ENCODE data around the gene XXYLT1.

The XXYLT1 gene

DNA sequence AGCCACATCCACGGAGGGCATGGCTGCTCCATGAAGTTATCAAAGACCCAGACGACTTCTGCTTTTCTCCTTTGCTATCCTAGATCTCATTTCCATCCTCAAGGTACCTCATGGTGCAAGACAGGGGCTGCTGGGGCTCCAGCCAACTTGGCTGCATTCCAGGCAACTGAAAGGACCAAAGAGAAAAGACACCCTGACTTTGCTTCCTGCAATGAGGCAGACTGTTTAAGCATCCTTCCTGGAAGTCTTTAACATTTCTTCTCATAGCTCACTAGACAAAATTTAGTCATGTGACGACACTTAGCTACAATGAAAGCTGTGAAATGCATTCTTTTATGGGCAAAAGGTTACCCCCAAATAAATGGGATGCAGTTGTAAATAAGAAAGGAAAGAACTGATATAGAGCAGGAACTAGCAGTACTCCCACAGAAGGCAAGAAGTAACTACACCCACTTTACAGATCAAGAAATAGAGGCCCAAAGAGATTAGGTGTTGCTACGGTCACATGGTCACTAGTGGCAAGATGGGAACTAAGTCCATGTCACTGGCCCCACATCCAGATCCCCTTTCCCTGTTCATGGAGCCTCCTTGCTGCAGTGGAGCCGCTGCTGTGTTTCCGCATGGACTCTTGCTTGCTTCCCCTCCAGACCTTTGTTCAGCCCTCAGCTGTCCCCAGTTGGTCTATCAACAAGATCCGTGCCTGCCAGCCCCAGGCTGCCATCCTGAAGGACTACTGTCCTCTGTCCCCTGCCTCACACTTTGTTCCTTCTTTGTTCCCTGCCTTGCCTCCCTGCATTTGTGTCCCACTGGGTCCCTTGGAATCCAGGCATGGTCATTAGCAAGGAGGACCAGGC lies 107.0 kb downstream of the XXYLT1 start:
- H3K9me3 ChIP-seq (ENCODE audit: insufficient read depth, low read length): no peaks in the 10 kb centered on the region
- no peaks in the 10 kb centered on the region for H3K36me3 ChIP-seq (ENCODE audit: low read length)
- 0 out of 2 replicates have a peak, but pooled peaks cover 3% of the 10 kb centered on the region for H4K20me1 ChIP-seq (ENCODE audit: low read depth, low read length)
- H3K4me3 ChIP-seq (ENCODE audit: insufficient read depth, low read length, poor library complexity, severe bottlenecking): no peak overlapping the region
- H3K79me2 ChIP-seq (ENCODE audit: insufficient read depth, low read length): no peaks in the 10 kb centered on the region
- H3K27ac ChIP-seq (ENCODE audit: low read depth, low read length): no peak overlapping the region
- TF ChIP-seq EZH2phosphoT487 (conservative IDR thresholded peaks at IDR 0.05; ENCODE audit: low read length): no peak
- TF ChIP-seq, protein P1, sequence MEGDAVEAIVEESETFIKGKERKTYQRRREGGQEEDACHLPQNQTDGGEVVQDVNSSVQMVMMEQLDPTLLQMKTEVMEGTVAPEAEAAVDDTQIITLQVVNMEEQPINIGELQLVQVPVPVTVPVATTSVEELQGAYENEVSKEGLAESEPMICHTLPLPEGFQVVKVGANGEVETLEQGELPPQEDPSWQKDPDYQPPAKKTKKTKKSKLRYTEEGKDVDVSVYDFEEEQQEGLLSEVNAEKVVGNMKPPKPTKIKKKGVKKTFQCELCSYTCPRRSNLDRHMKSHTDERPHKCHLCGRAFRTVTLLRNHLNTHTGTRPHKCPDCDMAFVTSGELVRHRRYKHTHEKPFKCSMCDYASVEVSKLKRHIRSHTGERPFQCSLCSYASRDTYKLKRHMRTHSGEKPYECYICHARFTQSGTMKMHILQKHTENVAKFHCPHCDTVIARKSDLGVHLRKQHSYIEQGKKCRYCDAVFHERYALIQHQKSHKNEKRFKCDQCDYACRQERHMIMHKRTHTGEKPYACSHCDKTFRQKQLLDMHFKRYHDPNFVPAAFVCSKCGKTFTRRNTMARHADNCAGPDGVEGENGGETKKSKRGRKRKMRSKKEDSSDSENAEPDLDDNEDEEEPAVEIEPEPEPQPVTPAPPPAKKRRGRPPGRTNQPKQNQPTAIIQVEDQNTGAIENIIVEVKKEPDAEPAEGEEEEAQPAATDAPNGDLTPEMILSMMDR (IDR thresholded peaks at IDR 0.05; ENCODE audit: insufficient read depth, low read length, poor library complexity, severe bottlenecking): no peak
- H3K27me3 ChIP-seq (ENCODE audit: low read length): no peaks in the 10 kb centered on the region
- H3F3A ChIP-seq (ENCODE audit: insufficient read depth): no peaks in the 10 kb centered on the region
- no peak overlapping the region for H2AFZ ChIP-seq (ENCODE audit: low read depth, low read length, severe bottlenecking)
- no peaks in the 10 kb centered on the region for H3K9me2 ChIP-seq (replicated peaks; ENCODE audit: insufficient read depth, low read length)
- H3K9ac ChIP-seq (ENCODE audit: low read length): no peak overlapping the region
- no peak overlapping the region for H3K4me2 ChIP-seq (ENCODE audit: low read depth, low read length, poor library complexity, severe bottlenecking)

DNA sequence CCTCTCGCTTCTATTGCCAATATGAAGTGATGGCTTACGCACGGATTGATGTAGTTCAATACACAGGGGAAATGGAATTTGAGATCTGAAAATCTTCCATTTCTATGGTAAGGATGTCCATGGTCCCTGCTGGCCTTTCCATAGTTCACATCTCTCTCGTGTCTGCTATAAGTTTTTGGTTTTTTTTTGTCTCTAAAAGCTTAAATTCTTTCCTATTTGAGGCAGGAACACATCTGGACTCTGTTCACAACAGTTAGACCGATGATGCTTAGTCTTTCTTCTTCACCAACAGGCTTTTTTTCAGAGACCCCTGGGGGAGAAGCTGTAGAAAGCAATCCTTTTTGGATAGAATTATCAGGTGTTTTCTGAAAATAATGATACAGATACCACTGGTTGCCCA lies 108.1 kb downstream of the XXYLT1 start:
- H3K27me3 ChIP-seq (ENCODE audit: low read length): no peaks in the 10 kb centered on the region
- no peaks in the 10 kb centered on the region for H3K79me2 ChIP-seq (ENCODE audit: insufficient read depth, low read length)
- no peaks in the 10 kb centered on the region for H3K36me3 ChIP-seq (ENCODE audit: low read length)
- H4K20me1 ChIP-seq (ENCODE audit: low read depth, low read length): 0 out of 2 replicates have a peak, but pooled peaks cover 3% of the 10 kb centered on the region
- no peak overlapping the region for H3K27ac ChIP-seq (ENCODE audit: low read depth, low read length)
- TF ChIP-seq, protein P1 (IDR thresholded peaks at IDR 0.05; ENCODE audit: insufficient read depth, low read length, poor library complexity, severe bottlenecking): no peak
- TF ChIP-seq EZH2phosphoT487 (conservative IDR thresholded peaks at IDR 0.05; ENCODE audit: low read length): no peak
- H3K4me3 ChIP-seq (ENCODE audit: insufficient read depth, low read length, poor library complexity, severe bottlenecking): no peak overlapping the region
- no peaks in the 10 kb centered on the region for H3K9me2 ChIP-seq (replicated peaks; ENCODE audit: insufficient read depth, low read length)
- no peaks in the 10 kb centered on the region for H3K9me3 ChIP-seq (ENCODE audit: insufficient read depth, low read length)
- H3K9ac ChIP-seq (ENCODE audit: low read length): no peak overlapping the region
- H3K4me2 ChIP-seq (ENCODE audit: low read depth, low read length, poor library complexity, severe bottlenecking): no peak overlapping the region
- no peak overlapping the region for H2AFZ ChIP-seq (ENCODE audit: low read depth, low read length, severe bottlenecking)
- H3F3A ChIP-seq (ENCODE audit: insufficient read depth): no peaks in the 10 kb centered on the region

DNA sequence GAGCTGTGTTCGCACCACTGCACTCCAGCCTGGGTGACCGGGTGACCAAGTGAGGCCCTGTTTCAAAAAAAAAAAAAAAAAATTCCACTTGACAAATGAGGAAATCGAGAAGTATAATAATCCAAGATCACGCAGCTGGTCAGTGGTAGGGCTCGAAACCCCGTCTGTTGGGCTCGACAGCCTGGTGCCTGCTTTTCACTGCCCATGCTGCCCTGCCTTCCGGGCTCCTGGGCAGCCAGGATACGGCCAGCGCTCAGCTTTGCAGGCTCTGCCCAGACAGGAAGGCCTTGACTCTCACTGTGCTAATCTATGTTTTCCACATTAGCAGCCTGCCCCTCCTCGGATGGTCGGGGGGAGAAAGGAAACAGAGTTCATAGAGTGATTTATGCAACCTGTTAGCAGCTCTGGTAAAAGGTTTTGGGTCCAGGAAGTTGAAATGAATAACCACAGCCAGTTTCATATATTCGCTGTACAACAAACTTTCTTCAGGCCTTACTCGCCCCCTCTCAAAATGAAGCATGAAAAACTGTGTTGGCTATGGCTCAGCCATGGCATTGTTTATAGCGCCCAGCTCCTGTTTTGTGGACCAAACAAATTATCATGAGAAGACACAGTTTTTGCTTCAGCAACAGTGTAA lies 108.8 kb downstream of the XXYLT1 start:
- H3K4me3 ChIP-seq (ENCODE audit: insufficient read depth, low read length, poor library complexity, severe bottlenecking): no peak overlapping the region
- no peak overlapping the region for H2AFZ ChIP-seq (ENCODE audit: low read depth, low read length, severe bottlenecking)
- H3K27ac ChIP-seq (ENCODE audit: low read depth, low read length): no peak overlapping the region

More for the DNA sequence above, 108.8 kb downstream of the XXYLT1 start:
- TF ChIP-seq, protein P1 (IDR thresholded peaks at IDR 0.05; ENCODE audit: insufficient read depth, low read length, poor library complexity, severe bottlenecking): no peak
- no peak for TF ChIP-seq EZH2phosphoT487 (conservative IDR thresholded peaks at IDR 0.05; ENCODE audit: low read length)
- no peaks in the 10 kb centered on the region for H3K36me3 ChIP-seq (ENCODE audit: low read length)
- H3K27me3 ChIP-seq (ENCODE audit: low read length): no peaks in the 10 kb centered on the region
- no peak overlapping the region for H3K4me2 ChIP-seq (ENCODE audit: low read depth, low read length, poor library complexity, severe bottlenecking)
- no peak overlapping the region for H3K9ac ChIP-seq (ENCODE audit: low read length)
- 0 out of 2 replicates have a peak, but pooled peaks cover 3% of the 10 kb centered on the region for H4K20me1 ChIP-seq (ENCODE audit: low read depth, low read length)
- H3K79me2 ChIP-seq (ENCODE audit: insufficient read depth, low read length): no peaks in the 10 kb centered on the region
- no peaks in the 10 kb centered on the region for H3F3A ChIP-seq (ENCODE audit: insufficient read depth)
- no peaks in the 10 kb centered on the region for H3K9me3 ChIP-seq (ENCODE audit: insufficient read depth, low read length)
- H3K9me2 ChIP-seq (replicated peaks; ENCODE audit: insufficient read depth, low read length): no peaks in the 10 kb centered on the region

Measured in SU-DHL-6 (cell line).